A673 (cell line): ENCODE results near the gene MAPK12.

ENCODE experiments used
- CTCF ChIP-seq: fragments of 300-800, 200-600 bp; sonication (generic); conservative IDR thresholded peaks from 2 replicates; pipeline ENCODE4 v1.5.1; 2017; ENCODE audit warnings: low read depth, mild to moderate bottlenecking, antibody characterized with exemption, low read length, moderate library complexity, mixed read lengths
- EZH2 ChIP-seq: fragments of 200-600 bp; sonication (generic); IDR thresholded peaks from 2 replicates; pipeline ENCODE4 v1.6.1; 2017; ENCODE audit warnings: borderline replicate concordance, low read depth, mild to moderate bottlenecking, mixed read lengths, antibody characterized with exemption, low read length; ENCODE audit not compliant: poor library complexity, severe bottlenecking

DNA sequence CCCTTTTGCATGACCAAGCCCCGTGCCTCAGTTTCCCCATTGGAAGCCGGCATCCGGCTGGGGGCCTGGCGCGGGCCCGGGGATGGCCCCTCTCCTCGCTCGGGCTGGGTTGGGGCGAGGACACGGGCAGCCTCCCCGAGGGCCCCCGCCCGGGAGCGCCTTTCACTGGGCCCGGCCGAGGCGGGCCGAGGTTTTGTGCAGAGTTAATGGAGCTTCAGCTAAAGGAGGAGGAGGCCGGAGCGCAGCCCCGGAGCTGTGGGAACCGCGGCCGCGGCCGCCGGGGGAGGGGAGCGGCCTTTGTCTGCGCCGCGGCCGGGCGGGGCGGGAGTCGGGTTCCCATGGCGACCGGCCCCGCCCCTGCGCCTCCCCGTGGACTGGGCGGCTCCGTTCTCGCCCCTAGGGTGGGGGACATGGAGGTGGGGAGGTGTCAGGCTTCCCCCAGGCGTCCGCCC is 10.1 kb upstream of the MAPK12 start:
- TF ChIP-seq CTCF (0 out of 2 replicates have a peak, but pooled peaks have one; percentile 10), EZH2 (no peak)
